Liver (tissue), 9 donors: ENCODE results near the gene TOPBP1. TPM values are rescaled to one million over a fixed set of nuclear protein-coding genes. Genes with fewer than 3 reads are reported as not detected.
A peak's percentile ranks its signal among the peaks of the same experiment; 100 is the strongest.

Experiments used
- DNase-seq: peaks from one replicate; pipeline ENCODE4 v3.0.0-alpha.2; 2017; ENCODE audit warnings: low spot score
- H3K27ac ChIP-seq, 2 donors: one replicate each; pipeline ENCODE4 v1.7.0; 2013; ENCODE audit warnings: inconsistent platforms in 2 of 2, low read length in 2 of 2, control low read depth in 1 of 2, low read depth in 1 of 2, mild to moderate bottlenecking in 1 of 2
- H3K27me3 ChIP-seq, 4 donors: one replicate each; pipeline versions ENCODE4 v1.6.1 to v1.7.0; 2013; ENCODE audit warnings: low read length in 3 of 4, inconsistent platforms in 1 of 4, mild to moderate bottlenecking in 1 of 4, moderate library complexity in 1 of 4; ENCODE audit not compliant: control insufficient read depth in 4 of 4, insufficient read depth in 4 of 4
- H3K36me3 ChIP-seq, 4 donors: one replicate each; pipeline versions ENCODE4 v1.6.1 to v1.7.0; 2013; ENCODE audit warnings: low read length in 3 of 4, mild to moderate bottlenecking in 3 of 4, low read depth in 1 of 4, moderate library complexity in 1 of 4; ENCODE audit not compliant: control insufficient read depth in 4 of 4, insufficient read depth in 3 of 4
- H3K4me1 ChIP-seq, 4 donors: one replicate each; pipeline versions ENCODE4 v1.6.1 to v1.7.0; 2013; ENCODE audit warnings: low read length in 3 of 4, mild to moderate bottlenecking in 3 of 4, moderate library complexity in 1 of 4; ENCODE audit not compliant: control insufficient read depth in 4 of 4, insufficient read depth in 4 of 4
- H3K4me3 ChIP-seq, 3 donors: one replicate each; pipeline versions ENCODE4 v1.6.1 to v1.7.0; 2013; ENCODE audit warnings: low read length in 3 of 3, control low read depth in 1 of 3, low read depth in 1 of 3, mild to moderate bottlenecking in 1 of 3
- H3K9ac ChIP-seq, 2 donors: one replicate each; pipeline ENCODE4 v1.7.0; 2013; ENCODE audit warnings: low read length in 2 of 2, mild to moderate bottlenecking in 2 of 2, moderate library complexity in 2 of 2, control low read depth in 1 of 2, low read depth in 1 of 2
- H3K9me3 ChIP-seq, 4 donors: one replicate each; pipeline versions ENCODE4 v1.6.1 to v1.7.0; 2013; ENCODE audit warnings: low read length in 3 of 4; ENCODE audit not compliant: control insufficient read depth in 4 of 4
- ATF3 ChIP-seq: IDR thresholded peaks from 2 replicates; pipeline ENCODE4 v1.6.1; 2016; ENCODE audit warnings: antibody characterized with exemption
- CTCF ChIP-seq: fragments of 150-350 bp; IDR thresholded peaks from 2 replicates; pipeline ENCODE4 v1.5.1; 2017; ENCODE audit warnings: improper control_type of control experiment, low read depth, low read length; ENCODE audit not compliant: missing input control
- EGR1 ChIP-seq, 2 donors: IDR thresholded peaks; 2 replicates each; pipeline ENCODE4 v1.6.1; 2016 to 2018; ENCODE audit warnings: antibody characterized with exemption in 2 of 2, low read depth in 2 of 2
- FOXA1 ChIP-seq: IDR thresholded peaks from 2 replicates; pipeline ENCODE4 v1.6.1; 2016; ENCODE audit warnings: antibody characterized with exemption
- FOXA2 ChIP-seq: IDR thresholded peaks from 2 replicates; pipeline ENCODE4 v1.6.1; 2016; ENCODE audit warnings: antibody characterized with exemption
- GABPA ChIP-seq, 2 donors: IDR thresholded peaks in 1 of 2; conservative IDR thresholded peaks in 1 of 2; 2 replicates each; pipeline ENCODE4 v1.6.1; 2016; ENCODE audit warnings: antibody characterized with exemption in 2 of 2, mild to moderate bottlenecking in 1 of 2, moderate library complexity in 1 of 2
- HNF4A ChIP-seq, 2 donors: conservative IDR thresholded peaks; 2 replicates each; pipeline ENCODE4 v1.6.1; 2016; ENCODE audit warnings: antibody characterized with exemption in 2 of 2, mild to moderate bottlenecking in 2 of 2
- HNF4G ChIP-seq: IDR thresholded peaks from 2 replicates; pipeline ENCODE4 v1.6.1; 2016; ENCODE audit warnings: antibody characterized with exemption
- JUND ChIP-seq, 2 donors: IDR thresholded peaks; 2 replicates each; pipeline ENCODE4 v1.6.1; 2016; ENCODE audit warnings: antibody characterized with exemption in 2 of 2
- MAX ChIP-seq: IDR thresholded peaks from 2 replicates; pipeline ENCODE4 v1.6.1; 2016; ENCODE audit warnings: antibody characterized with exemption
- NR2F2 ChIP-seq: IDR thresholded peaks from 2 replicates; pipeline ENCODE4 v1.6.1; 2016; ENCODE audit warnings: antibody characterized with exemption
- RAD21 ChIP-seq, 2 donors: IDR thresholded peaks; 2 replicates each; pipeline ENCODE4 v1.6.1; 2016; ENCODE audit warnings: antibody characterized with exemption in 2 of 2, mild to moderate bottlenecking in 2 of 2
- REST ChIP-seq: IDR thresholded peaks from 2 replicates; pipeline ENCODE4 v1.6.1; 2016; ENCODE audit warnings: antibody characterized with exemption, mild to moderate bottlenecking
- RXRA ChIP-seq, 2 donors: IDR thresholded peaks; 2 replicates each; pipeline ENCODE4 v1.6.1; 2017 to 2018; ENCODE audit warnings: antibody characterized with exemption in 2 of 2, mild to moderate bottlenecking in 1 of 2
- SP1 ChIP-seq: IDR thresholded peaks from 2 replicates; pipeline ENCODE4 v1.6.1; 2018; ENCODE audit warnings: antibody characterized with exemption, mild to moderate bottlenecking
- TAF1 ChIP-seq: conservative IDR thresholded peaks from 2 replicates; pipeline ENCODE4 v1.6.1; 2016; ENCODE audit warnings: antibody characterized with exemption, mild to moderate bottlenecking
- YY1 ChIP-seq: IDR thresholded peaks from 2 replicates; pipeline ENCODE4 v1.6.1; 2016; ENCODE audit warnings: antibody characterized with exemption, mild to moderate bottlenecking
- ZBTB33 ChIP-seq: IDR thresholded peaks from 2 replicates; pipeline ENCODE4 v1.6.1; 2016; ENCODE audit warnings: antibody characterized with exemption
- WGBS: extraction: QIAGEN DNeasy Blood & Tissue Kit; methylation state at CpG from one replicate; pipeline ENCODE4 v1.1.7; 2013; 5-methylcytosine and 5-hydroxymethylcytosine counted together
- polyA plus RNA-seq, 2 donors: library from polyadenylated mRNA; stranded (reverse) in 1 of 2; unstranded in 1 of 2; fragments of 200-250 nt in 1 of 2; fragments of >200 nt in 1 of 2; fragmentation: Nextera tagmentation in 1 of 2; extraction: Ambion mirVana in 1 of 2; gene quantifications; one replicate each; pipeline versions ENCODE4 v1.2.1 to v1.2.3, GENCODE V29; 2013 to 2015
- total RNA-seq, 2 donors: library from RNA; depleted of rRNA; stranded (reverse); fragments of >200 nt; gene quantifications; one replicate each; pipeline ENCODE4 v1.2.3, GENCODE V29; 2014
- donor health status: healthy.
- donor health status: healthy.
- donor health status: healthy.
- donor health status: healthy.
- donor health status: healthy.

TOPBP1 gene
- total and polyA plus RNA-seq, 4 donors = 3.3 to 22.9 (median 8.7) TPM

GRCh38 chr3:133706033-133706432 is 44.3 kb upstream of the TOPBP1 start:
- no peak overlapping the region for H3K4me3 ChIP-seq
- H3K9ac ChIP-seq = no peak overlapping the region
- 91% methylated on average over 4 of the region's 4 CpGs for WGBS
- DNase-seq = no peak
- TF ChIP-seq GABPA (IDR thresholded peaks at IDR 0.05 in 1 of 2, conservative IDR thresholded peaks at IDR 0.05 in 1 of 2) (no peak), SP1 (no peak), FOXA1 (no peak), HNF4A (conservative IDR thresholded peaks at IDR 0.05) (no peak), EGR1 (IDR thresholded peaks at IDR 0.05; ENCODE audit: low read depth in 2 of 2) (no peak), ATF3 (no peak), FOXA2 (no peak), HNF4G (no peak), CTCF (no peak), MAX (no peak), REST (no peak), RAD21 (IDR thresholded peaks at IDR 0.05) (no peak), JUND (IDR thresholded peaks at IDR 0.05) (no peak), YY1 (no peak)
- H3K27me3 ChIP-seq = no peaks in the 10 kb centered on the region
- H3K27ac ChIP-seq = no peak overlapping the region
- no peaks in the 10 kb centered on the region for H3K36me3 ChIP-seq
- H3K4me1 ChIP-seq = peaks cover 0 to 12% (median 5%) of the 10 kb centered on the region in 4 donors
- no peaks in the 10 kb centered on the region for H3K9me3 ChIP-seq

- DNase-seq = no peak
- Histone ChIP-seq H3K27ac (no peak overlapping the region), H3K27me3 (no peaks in the 10 kb centered on the region), H3K36me3 (no peaks in the 10 kb centered on the region), H3K4me3 (no peak overlapping the region), H3K9ac (no peak overlapping the region), H3K9me3 (no peaks in the 10 kb centered on the region), H3K4me1 (peaks cover 0 to 12% (median 5%) of the 10 kb centered on the region in 4 donors)
- WGBS = 12% methylated on average over 1 of the region's 1 CpG
- TF ChIP-seq NR2F2 (peak; percentile 91), GABPA (IDR thresholded peaks at IDR 0.05 in 1 of 2, conservative IDR thresholded peaks at IDR 0.05 in 1 of 2) (no peak), TAF1 (no peak), EGR1 (IDR thresholded peaks at IDR 0.05; ENCODE audit: low read depth in 2 of 2) (no peak), ATF3 (no peak), HNF4A (conservative IDR thresholded peaks at IDR 0.05) (peak; percentile 82 to 97), RXRA (IDR thresholded peaks at IDR 0.05) (peak; percentile 79 to 96), ZBTB33 (no peak), RAD21 (IDR thresholded peaks at IDR 0.05) (peak in 1 of 2 donors; percentile 34), MAX (no peak), SP1 (peak; percentile 67), HNF4G (peak; percentile 69), JUND (IDR thresholded peaks at IDR 0.05) (no peak), FOXA2 (no peak), YY1 (no peak)
Observed at GRCh38 chr3:133703915-133704314, 42.2 kb upstream of the TOPBP1 start.
